ENCODE measurements around the gene LHPP.

The LHPP gene

DNA sequence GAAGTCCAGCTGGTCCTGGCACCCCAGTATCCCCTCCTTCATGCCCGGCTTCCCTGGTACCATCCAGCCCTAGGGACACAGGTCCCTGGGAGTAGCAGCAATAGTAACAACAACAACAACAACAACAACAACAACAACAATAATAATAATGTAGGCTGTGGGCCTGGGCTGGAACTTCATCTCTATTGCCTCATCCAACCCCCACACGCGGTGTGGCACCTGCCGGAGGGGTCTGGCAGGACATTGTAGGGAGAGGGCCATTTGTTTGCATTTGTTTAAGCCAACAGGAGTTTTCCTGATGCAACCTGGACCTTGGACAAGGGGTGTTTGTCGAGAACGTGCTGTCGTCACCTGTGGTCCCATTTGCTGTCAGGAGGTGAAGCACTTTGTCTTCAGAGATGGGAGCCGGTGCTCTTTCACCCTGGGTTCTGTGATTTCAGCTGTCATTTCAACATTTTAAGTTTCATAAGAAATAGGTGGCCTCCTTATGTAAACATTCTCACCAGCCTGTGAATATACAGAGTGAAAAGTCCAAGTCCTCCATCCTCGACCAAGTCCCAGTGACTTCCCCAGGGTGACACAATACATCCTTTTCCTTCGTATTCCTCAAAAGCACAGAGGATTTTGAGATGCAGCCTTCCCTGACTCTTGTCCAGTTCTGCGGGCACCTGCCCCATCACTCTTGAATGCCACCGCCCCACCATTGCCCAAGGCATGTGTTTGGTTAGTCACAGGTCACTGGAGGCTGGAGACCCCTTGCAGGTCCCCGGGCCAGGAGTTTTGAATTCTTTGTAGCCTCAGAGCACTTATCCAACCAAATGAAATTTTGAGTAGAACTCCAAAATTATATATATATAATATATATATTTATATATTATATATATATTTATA is 9.2 kb downstream of the LHPP start:
- DNase-seq (ENCODE audit: low read depth) = no peak

DNA sequence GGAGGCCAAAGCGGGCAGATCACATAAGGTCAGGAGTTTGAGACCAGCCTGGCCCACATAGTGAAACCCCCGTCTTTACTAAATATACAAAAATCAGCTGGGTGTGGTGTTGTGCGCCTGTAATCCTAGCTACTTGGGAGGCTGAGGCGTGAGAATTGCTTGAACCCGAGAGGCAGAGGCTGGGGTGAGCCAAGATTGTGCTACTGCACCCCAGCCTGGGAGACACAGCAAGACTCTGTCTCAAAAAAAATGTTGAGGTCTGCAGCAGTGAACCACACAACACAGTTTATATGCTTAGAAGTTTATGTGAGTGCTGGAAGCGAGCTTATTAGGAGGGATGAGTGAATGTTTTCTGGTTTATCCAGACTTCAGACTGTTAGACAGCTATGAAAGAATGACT is 10.4 kb downstream of the LHPP start:
- DNase-seq (ENCODE audit: low read depth) = no peak

DNA sequence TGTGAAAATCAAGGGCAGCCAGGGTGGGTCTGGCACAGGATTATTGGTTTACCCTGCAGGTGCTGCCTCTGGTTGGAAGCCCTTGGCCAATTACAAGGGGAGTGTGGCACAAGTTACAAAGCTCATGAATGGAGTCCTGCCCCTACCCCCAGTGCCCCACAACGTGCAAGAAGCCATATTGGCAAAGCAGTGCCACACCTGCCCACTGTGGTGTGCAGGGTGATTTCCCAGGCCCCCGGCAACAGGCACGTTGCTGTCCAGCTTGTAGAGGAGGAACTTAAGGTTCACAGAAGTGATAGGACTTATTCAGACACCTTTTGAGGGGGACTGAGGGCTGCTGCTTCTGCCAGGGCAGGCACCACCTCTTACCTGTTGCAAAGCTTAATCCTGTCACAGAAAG is 11.4 kb downstream of the LHPP start:
- no peak for DNase-seq (ENCODE audit: low read depth)

DNA sequence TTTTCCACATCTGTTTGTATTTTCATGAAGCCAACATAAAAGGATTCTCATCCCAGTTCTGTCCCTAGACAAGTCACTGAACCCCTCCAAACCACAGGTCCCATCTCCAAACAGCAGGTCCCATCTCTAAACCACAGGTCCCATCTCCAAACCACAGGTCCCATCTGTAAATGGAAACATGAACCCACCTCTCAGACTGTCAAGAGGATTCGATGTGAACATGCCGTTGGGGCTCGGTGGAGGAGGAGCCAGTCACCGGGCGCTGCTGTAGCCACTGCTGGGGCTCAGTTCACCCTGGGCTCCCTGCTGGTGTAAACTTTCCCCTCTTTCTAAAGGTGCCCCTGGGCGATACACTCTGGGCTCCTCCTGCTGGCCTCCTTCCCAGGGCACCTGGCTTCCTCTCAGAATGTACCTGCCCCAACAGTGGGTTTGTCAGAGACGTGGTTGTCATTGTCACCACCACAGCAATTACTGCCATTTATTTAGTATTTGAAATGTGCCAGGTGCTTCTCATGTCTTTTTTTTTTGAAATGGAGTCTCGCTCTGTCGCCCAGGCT is 13.0 kb downstream of the LHPP start:
- no peak for DNase-seq (ENCODE audit: low read depth)

DNA sequence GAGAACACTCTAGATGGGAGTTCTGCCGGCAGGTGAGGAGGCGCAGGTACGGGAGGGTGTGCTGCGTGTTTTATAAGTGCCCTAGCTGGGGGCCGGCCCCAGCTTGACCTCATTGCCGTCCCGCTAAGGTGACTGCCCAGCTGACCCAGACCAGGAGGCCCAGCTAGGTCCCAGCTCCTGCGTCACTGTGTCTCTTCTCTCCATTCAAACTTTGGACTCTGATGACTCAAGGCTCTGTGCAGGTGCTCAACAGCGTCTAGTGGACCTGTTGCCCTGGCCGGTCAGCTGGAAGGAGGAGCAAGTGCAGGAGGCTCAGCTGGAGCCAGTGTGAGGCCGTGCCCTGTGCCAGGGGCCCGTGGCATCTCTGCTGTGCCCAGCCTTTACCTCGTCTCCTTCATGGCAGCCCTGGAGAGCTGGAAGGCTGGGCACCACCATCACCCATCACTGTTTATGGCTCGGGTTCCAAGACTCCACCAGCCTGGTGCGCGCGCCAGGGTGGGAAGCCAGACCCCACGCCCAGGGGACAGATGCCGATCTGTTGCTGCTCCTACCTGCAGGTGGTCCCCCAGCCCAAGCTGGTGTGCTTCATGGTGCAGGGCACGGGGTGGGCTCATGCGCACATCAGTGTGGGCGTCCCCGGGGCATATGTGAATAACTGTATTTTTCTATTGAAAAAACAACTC is 14.6 kb downstream of the LHPP start:
- no peak for DNase-seq (ENCODE audit: low read depth)

DNA sequence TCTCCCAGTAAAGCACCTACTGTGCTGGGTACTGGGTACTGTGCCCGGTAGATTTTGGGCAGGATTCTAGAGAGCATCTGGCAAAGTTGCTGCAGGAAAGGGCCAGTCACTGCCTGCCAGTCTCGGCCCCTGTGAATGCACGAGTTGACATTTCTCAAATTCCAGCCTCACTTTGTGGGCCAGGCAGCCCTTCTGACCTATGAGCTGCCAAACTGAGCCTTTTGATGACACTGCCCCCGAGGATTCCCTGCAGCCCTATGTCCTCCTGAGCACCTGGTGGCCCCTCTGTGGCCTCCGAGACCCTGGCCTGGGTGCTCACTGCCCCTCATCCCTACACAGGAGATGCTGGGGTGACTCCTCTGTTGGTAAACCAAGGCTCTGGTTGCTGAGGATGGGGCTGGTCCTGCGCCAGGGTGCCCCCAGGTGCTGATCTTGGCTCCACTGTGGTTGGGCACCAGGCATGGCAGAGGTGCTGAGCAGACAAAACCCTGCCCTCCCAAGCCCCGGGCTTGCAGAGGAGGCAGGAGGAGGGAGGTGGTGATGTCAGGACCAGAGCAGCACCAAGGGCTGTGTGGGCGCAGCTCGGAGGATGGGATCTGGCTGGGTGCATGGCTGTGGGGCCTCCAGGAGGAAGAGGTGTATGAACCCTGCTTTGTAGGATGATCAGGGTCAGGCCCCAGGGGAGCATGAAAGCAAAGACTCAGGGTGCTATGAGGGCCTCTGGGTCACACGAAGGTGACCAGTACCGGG is 16.2 kb downstream of the LHPP start:
- no peak for DNase-seq (ENCODE audit: low read depth)

DNA sequence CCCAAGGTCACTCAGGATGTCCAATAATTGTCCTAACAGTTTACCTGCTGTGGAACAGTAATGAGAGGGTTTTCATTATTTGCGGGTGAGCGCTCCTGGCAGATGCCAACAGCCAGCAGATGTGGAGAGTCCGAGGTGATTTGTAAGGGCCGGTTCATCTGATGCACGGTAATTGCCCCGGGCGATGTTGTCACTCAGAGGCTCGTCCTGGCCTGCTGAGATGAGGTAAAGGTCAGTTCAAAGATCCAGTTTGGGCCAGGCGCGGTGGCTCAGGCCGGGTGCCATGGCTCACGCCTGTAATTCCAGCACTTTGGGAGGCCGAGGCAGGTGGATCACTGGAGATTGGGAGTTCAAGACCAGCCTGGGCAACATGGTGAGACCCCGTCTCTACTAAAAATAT is 16.9 kb downstream of the LHPP start:
- no peak for DNase-seq (ENCODE audit: low read depth)

DNA sequence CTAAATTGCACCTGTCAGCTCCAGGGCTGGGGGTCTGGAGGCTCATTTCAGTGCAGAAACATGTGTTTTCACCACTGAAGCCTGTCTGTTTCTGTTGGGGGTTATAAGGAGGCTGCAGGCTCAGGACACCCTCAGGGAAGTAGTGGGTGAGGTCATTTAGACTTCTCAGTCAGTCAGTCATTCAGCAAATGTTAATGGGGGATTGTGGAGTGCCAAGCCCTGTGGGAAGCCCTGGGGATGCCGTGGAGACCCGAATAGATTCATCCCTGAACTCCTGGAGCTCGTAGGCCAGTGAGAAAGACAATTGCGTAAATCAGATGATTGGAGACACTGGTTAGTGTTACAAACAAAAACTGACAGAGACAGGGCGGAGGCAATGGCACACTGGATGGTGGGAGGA is 19.2 kb downstream of the LHPP start:
- no peak for DNase-seq (ENCODE audit: low read depth)

DNA sequence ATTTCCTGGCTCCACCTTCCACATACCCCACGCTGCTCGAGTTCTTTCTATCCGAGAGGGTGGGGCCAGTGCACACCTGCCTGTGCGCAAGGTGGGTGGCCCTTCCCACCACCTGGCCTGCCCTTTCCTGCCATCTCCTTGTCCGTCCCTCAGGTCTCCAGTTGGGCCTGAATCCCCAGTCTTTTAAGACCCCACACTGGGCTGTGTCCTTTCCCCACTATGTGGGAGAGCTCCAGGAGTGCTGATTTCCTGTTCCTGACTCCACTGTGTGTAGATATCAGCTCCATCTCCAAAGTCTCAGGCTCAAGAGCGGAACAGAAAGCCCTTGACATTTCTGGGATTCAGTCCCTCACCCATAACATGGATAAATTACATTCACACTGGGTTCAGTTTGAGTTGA is 20.1 kb downstream of the LHPP start:
- DNase-seq (ENCODE audit: low read depth) = no peak

DNA sequence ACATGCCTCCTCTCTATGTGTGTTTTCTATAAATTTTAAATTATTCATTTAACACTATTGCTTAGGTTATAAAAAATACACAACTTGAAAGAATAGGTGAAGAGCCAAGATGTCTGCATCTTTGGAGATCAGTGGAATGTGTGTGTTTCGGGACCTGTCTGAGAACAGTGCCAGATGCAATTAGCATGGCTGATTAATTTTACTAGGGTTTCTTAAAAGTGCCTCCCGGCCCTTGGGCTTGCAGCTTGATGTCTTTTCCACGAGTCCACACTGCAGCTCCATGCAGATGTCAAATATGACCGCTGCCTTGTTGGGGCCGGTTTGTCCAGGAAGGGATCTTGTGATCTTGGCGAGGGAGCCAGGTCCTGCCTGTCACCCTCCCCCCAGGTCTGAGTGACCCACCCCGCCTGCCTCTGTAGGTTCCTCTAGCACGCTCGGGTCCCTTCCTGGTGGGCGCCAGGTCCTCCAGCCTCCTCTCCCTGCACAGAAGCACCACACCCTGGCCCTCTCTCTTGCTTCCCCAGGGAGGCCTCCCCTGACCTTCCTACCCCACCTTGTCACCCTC is 20.7 kb downstream of the LHPP start:
- no peak for DNase-seq (ENCODE audit: low read depth)

DNA sequence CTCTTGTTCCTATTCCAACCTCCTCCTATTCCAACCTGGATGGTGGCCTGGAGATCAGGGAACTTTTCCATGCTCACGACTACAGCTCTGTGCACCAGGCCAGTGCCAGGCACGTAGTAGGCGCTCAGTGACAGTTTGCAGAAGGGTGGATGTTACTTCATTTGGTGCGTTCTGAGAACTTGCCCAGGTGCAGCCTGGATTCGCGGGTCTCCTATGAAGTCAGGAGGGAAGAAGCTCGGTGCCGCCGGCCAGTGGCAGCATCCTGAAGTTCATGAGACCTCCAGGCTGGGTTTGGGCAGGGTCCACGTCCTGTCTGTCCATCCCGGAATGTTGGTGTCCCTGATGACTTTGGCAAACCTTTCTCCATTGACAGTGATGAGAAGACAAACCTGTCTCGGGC is 21.3 kb downstream of the LHPP start:
- no peak for DNase-seq (ENCODE audit: low read depth)

DNA sequence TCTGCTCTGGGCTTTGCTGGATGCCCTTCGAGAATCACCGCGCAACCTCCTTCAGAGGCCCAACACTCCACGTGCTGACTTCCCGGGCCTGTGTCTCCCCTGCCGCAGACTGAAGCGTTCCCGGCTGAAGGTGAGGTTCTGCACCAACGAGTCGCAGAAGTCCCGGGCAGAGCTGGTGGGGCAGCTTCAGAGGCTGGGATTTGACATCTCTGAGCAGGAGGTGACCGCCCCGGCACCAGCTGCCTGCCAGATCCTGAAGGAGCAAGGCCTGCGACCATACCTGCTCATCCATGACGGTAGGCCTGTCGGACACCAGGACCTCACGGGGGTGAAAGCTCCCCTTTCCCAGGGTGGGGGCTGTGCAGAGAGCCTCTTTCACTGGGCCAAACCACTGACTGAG is 22.4 kb downstream of the LHPP start:
- DNase-seq (ENCODE audit: low read depth) = no peak

DNA sequence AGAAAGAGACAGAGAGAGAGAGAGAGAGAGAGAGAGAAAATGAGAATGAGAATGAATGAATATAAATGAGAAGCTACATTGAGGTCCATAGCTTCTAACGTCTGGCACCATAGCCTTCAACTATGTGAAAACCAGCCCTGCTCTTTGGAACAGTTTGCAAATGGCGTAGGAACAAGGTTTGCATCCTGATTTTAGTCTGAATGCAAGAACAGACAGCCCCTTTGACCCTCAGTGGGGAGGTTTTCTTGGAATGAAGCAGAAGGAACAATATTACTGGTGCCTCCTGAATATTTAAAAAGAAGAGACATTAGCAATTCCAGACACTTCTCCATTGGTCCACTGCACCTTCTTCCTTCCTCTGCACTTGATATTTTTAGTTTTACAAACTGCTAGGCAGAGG is 23.0 kb downstream of the LHPP start:
- DNase-seq (ENCODE audit: low read depth) = no peak

DNA sequence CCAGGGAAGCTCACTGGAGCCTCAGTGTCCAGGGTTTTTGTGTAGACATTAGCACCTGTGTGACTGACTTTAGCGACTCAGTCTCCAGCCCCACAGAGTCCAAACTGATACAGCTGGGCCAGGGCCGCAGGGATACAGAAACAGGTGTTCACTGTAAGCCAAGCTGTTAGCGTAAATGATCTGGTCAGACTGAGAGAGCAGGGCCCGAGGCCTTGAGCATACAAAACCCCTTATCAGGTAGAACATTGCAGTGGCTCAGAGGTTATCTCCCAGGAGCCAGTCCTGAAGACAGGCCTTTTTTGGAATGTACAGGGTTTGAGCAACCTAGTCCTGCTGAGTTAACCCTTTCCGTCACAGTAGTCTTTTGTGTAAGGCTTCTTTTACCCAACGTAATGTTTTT is 25.0 kb downstream of the LHPP start:
- no peak for DNase-seq (ENCODE audit: low read depth)

DNA sequence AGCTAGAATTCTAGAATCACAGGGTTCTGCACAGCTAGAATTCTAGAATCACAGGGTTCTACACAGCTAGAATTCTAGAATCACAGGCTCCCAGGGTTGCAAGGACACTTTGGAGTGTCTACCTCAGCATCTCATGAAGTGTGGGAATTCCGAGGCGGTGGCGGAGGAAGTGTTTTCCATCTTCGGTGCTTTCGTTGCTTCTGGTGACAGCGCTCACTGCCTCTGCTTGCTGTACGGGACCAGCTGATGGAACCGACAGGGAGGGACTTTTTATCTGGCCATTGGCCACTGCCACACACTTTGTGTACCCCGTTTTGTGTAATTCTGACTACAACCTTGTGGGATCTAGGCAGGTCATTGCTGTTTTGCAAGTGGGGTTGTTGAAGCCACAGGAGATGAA is 29.5 kb downstream of the LHPP start:
- no peak for DNase-seq (ENCODE audit: low read depth)

DNA sequence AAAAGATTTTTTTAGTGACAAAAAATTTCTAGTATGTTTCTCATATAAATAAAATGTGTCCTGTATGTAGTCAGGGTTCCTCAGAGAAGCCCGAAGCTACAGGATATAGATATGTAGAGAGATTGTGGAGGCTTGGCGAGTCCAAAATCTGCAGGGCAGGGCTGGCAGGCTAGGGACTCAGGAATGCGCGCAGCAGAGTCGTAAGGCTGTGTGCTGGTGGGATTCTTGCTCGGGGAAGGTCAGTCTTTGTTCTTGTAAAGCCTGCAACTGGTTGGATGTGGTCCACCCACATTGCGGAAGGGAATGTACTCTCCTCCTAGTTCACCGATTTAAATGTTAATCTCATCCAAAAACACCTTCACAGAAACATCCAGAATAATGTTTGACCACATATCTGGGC is 30.6 kb downstream of the LHPP start:
- DNase-seq (ENCODE audit: low read depth) = no peak

DNA sequence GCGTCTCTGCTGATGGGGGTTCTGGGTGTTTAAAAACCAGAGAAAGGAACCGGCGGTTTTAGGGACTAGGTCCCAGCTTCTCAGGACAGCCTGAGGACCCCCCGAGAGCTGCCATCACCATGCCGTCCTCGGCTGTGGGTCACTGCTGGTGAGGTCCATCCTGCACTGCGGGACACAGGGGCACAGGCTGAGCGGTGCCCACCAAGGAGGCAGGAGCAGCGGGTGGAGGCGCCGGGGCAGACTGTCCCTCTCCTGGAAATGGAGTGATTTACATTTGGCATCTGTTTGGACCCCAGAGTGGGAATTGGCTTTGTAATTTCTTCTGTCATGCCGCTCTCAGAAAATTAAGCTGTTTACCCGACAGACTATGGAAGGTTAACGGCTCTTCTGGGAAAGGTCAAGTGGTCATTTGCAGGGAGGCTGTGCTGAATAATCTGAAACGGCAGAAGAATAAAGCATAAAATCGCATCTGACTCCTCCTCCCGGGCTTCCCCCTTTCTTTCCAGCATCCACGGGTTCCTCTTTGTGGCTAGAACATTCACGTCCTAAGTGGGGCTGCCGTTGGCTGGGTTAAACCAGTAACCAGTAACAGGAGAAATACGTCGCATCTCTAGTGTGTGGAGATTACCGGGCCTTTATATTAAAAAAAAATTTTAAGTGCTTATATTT is 31.7 kb downstream of the LHPP start:
- no peak for DNase-seq (ENCODE audit: low read depth)

DNA sequence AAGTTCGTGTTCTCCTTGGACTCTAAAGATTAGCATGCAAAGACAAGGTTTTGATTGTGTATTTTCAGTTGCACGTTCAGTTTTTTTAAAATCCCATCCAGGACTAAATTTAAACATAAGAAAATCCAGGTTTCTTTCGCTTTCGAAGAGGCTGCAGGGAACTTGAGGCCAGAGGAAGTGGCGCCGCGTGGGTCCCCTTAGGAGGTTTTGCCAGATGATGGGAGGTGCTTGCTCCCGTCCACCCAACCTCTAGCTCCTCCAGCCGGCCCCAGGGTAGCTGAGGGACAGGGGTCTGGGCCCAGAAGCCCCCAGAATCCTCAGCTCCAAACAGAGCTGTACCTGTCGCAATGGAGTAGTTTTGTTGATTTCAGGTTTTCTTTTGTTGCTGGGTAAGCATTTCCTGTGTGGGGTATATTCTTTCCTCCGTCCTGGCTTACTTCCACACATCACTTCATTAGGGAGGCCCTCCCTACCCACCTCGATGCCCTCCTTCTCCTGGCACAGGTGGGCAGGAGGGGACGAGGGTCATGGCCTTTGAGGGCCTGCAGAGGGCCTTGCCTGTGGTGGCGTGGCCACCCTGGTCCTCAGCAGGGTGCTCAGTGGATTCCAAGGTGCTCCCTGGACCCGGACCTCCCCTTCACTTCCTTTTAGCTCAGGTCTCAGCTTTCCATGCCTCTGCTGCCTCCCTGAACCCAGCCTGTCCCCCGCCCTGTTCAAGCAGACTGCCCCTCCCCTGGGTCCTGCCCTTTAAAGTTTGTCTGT is 32.6 kb downstream of the LHPP start:
- no peak for DNase-seq (ENCODE audit: low read depth)

DNA sequence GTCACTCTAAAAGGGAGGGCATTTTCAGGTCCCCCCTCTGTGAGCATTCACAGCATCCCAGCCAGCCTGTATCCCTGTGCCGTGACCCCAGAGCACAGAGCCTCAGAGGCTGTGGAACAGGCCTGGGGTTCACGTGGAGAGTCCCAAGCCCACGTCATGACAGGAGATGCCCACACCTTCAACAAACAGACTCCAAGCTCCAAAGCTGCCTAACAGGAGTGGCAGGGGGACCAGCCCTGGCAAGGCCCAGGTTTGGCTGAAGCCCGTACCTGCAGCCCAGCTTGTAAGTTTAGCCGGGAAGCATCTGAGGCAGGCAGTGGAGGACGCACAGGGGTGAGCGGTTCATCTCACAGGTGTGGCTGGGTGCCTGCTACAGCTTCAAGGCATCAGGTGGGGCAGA is 33.5 kb downstream of the LHPP start:
- no peak for DNase-seq (ENCODE audit: low read depth)

DNA sequence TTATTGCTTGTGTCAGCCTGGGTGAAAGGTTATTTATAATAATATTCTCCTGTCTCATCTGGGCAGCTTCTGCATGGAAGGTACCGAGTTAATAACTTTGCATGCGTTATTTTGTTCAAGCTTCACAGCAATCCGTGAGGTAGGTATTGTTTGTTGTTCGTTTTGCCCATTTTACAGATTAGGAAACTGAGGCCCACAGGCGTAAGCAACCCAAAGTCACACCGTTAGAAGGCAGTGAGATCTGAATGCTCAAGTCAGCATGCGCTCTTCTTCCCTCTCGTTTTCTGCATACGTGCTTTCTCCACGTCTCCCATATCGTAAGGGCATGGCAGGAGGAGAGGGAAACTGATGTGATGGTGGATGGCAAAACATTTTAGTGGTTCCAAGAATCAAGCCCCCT is 34.1 kb downstream of the LHPP start:
- DNase-seq (ENCODE audit: low read depth) = no peak

DNA sequence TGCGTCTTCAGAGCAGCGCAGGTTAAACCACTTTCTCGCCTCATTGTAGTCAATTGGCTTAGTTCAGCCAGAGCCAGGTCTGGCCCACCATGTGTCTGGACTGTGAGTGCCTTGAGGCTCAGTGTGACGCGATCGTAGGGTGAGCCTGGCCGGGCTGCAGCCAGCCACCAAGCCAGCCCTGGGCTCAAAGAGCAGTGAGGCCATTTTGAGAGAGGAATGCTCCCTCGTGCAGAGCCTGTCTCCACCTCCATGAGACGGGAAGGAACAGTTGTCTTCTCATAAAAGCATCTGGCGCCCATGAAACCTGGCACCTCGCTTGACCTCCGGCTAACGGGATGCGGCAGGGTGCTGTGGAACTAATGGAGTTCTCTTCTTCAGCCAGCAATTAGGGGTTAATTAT is 34.5 kb downstream of the LHPP start:
- DNase-seq (ENCODE audit: low read depth) = no peak
